GM18861 (cell line): ENCODE results near the gene SPINK1.
A peak's percentile ranks its signal among the peaks of the same experiment; 100 is the strongest.
"Not testable (repeated sequence)": the region's sequence is repeated elsewhere in the genome, so short reads cannot be mapped to it uniquely, and the experiment has no call there.

Source experiments
- ATAC-seq: cut with Tn5 transposase; IDR thresholded peaks from one replicate; pipeline ENCODE4 v1.9.1; 2021; ENCODE audit not compliant: unreplicated experiment

Gene SPINK1

GRCh38 chr5:147854894-147855773 is 23.7 kb upstream of the SPINK1 start:
- no peak for ATAC-seq

GRCh38 chr5:147854331-147854730 is 22.9 kb upstream of the SPINK1 start:
- ATAC-seq, result no peak

GRCh38 chr5:147853372-147853987 is 22.0 kb upstream of the SPINK1 start:
- ATAC-seq, result no peak

- no peak for ATAC-seq
Measured at GRCh38 chr5:147852365-147852764, 20.9 kb upstream of the SPINK1 start.

- ATAC-seq, result no peak
Measured at GRCh38 chr5:147851578-147851977, 20.1 kb upstream of the SPINK1 start.

GRCh38 chr5:147849226-147849625 is 17.8 kb upstream of the SPINK1 start:
- no peak for ATAC-seq

- ATAC-seq, result no peak
Measured at GRCh38 chr5:147845618-147846017, 14.1 kb upstream of the SPINK1 start.

GRCh38 chr5:147844846-147845245 is 13.4 kb upstream of the SPINK1 start:
- ATAC-seq, result no peak

GRCh38 chr5:147842869-147843268 is 11.4 kb upstream of the SPINK1 start:
- ATAC-seq, result no peak

- no peak for ATAC-seq
Measured at GRCh38 chr5:147836439-147836838, 5.0 kb upstream of the SPINK1 start.

GRCh38 chr5:147835386-147835798 is 3.9 kb upstream of the SPINK1 start:
- no peak for ATAC-seq

GRCh38 chr5:147832541-147832940 is 1.1 kb upstream of the SPINK1 start:
- no peak for ATAC-seq

GRCh38 chr5:147830035-147830434 is 1.4 kb downstream of the SPINK1 start:
- no peak for ATAC-seq

GRCh38 chr5:147827017-147827416 is 4.5 kb downstream of the SPINK1 start:
- ATAC-seq, result not testable (repeated sequence)

- ATAC-seq, result no peak
Measured at GRCh38 chr5:147826361-147826760, 5.1 kb downstream of the SPINK1 start.

- peak; percentile 85 for ATAC-seq
Measured at GRCh38 chr5:147822686-147823491, 8.6 kb downstream of the SPINK1 start.

- ATAC-seq, result not testable (repeated sequence)
Measured at GRCh38 chr5:147822222-147822621, 9.2 kb downstream of the SPINK1 start.

GRCh38 chr5:147821766-147822165 is 9.7 kb downstream of the SPINK1 start:
- ATAC-seq, result no peak

- ATAC-seq, result no peak
Measured at GRCh38 chr5:147819261-147819770, 12.2 kb downstream of the SPINK1 start.

- no peak for ATAC-seq
Measured at GRCh38 chr5:147818290-147818689, 13.2 kb downstream of the SPINK1 start.

- no peak for ATAC-seq
Measured at GRCh38 chr5:147813696-147814095, 17.8 kb downstream of the SPINK1 start.
